NOMO-1 (cell line): ENCODE results near the gene STT3A.

Experiments
- DNase-seq, 2 experiments: peaks; one replicate each; lab custom pipeline; 2025; ENCODE audit not compliant: unreplicated experiment in 2 of 2; lab: John Stamatoyannopoulos, UW

Gene STT3A

DNA sequence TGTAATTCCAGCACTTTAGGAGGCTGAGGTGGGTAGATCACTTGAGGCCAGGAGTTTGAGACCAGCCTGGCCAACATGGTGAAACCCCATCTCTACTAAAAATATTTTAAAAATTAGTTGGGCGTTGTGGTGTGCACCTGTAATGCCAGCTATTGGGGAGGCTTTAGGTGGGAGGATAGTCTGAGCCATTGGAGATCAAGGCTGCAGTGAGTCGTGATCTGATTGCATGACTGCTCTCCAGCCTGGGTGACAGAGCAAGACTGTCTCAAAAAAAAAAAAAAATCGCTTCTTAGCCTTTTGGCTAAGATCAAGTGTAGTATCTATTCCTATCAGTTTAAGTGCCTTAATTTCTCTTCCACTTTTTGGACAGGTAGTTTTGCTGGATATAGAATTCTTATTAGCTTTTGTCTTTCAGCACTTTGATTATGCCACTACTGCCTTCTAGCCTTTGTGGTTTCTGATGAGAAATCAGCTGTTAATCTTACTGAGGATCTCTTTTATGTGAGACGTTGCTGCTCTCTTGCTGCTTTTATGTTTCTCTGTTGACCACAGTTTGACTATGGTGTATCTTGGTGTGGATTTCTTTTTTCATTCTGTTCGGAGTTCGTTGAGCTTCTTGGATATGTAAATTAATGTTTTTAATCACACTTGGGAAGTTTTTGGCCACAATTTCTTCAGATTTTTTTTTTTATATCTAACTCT lies 57.0 kb downstream of the STT3A start:
- DNase-seq, result no peak

DNA sequence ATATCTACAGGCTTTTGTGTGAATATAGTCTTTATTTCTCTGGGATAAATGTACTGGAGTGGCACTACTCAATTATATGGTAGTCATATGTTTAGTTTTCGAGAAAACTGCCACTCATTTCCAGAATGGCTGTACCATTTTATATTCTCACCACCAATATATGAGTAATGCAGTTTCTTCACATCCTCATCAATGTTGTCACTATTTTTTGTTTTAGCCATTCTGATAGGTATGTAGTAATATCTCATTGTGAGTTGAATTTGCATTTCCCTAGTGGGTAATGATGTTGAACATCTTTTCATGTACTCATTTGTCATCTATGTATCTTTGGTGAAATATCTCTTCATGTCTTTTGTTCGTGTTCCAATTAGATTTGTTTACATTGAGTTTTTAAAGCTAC lies 70.0 kb downstream of the STT3A start:
- no peak for DNase-seq

DNA sequence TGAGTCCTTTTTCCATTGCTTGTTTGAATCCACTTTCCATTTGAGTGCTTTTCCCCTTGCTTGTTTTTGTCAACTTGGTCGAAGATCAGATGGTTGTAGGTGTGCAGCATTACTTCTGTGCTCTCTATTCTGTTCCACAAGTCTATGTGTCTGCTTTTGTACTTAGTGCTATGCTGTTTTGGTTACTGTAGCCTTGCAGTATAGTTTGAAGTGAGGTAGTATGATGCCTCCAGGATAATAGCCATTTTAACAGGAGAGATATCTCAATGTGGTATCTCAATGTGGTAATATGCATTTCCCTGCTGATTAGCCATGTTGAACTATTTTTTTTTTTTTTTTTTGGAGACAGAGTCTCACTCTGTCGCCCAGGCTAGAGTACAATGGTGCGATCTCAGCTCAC lies 71.3 kb downstream of the STT3A start:
- DNase-seq, result no peak

DNA sequence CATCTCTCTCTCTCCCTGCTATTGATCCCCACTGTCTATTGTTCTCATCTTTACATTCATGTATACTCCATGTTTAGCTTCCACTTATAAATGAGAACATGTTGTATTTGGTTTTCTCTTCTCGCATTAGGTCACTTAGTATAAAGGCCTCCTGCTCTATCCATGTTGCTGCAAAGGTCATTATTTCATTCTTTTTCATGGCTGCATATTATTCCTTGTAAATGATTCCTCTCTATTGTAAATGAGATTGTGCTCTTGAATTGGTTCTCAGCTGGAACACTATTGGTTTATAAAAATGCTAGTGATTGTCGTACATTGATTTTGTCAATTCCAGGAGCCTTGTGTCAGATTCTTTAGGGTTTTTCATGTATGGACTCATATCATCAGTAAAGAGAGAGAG lies 74.5 kb downstream of the STT3A start:
- DNase-seq, result no peak

DNA sequence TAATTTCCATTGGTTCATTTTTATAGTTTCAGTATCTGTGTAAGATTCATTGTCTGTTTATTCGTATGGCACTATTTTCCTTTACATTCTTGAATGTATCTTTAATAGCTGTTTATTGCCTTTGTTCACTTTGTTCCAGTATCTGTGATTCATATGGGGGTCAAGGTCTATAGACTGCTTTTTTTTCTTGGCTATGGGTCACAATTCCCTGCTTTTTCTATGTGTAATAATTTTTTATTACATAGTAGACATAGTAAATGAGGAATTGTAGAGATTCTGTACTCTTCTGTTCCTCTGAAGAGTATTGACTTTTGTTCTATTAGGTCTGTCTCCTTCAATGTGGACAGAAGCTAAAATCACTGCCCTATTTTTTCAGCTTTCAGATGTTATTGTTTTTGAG lies 77.5 kb downstream of the STT3A start:
- DNase-seq, result no peak

DNA sequence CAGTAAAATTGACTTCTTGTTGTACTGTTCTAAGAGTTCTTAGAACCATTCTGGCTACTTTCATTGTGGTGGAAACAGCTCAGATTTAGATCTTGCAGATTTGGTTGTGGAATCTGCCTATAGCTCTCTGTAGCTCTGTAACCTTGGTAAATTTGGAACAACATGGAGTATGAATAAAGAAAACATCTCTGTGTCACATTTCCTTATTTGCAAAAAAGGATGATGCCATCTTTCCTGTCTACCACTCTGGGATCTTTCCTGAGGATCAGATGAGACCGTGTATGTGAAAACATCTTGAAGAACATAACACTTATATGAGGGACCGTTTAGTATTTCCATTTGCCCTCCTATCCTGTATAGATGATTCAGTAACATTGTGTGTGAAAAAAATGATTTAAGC lies 78.9 kb downstream of the STT3A start:
- no peak for DNase-seq
